ENCODE measurements around the gene TET2. TPM values are rescaled to one million over a fixed set of nuclear protein-coding genes. Genes with fewer than 3 reads are reported as not detected.

The TET2 gene
- total RNA-seq, 2 donors from 2014 or later = 41.1 to 53.2 TPM

GRCh38 chr4:105179539-105180401, 33.1 kb downstream of the TET2 start:
- no peak overlapping the region for H3K27ac Mint-ChIP-seq

GRCh38 chr4:105181259-105181658, 34.6 kb downstream of the TET2 start:
- H3K9me3 ChIP-seq (ENCODE audit: control insufficient read depth, low read length, poor library complexity, severe bottlenecking) = no peaks in the 10 kb centered on the region
- peaks cover 5% of the 10 kb centered on the region for H3K36me3 Mint-ChIP-seq (ENCODE audit: low read depth)
- no peaks in the 10 kb centered on the region for H3K27me3 Mint-ChIP-seq
- no peak overlapping the region for H3K27ac Mint-ChIP-seq
- H3K4me3 Mint-ChIP-seq = no peak overlapping the region
- no peak for DNase-seq
- peaks cover 22% of the 10 kb centered on the region for H3K4me1 Mint-ChIP-seq
- no peak for ATAC-seq

More at GRCh38 chr4:105179539-105180401, 33.1 kb downstream of the TET2 start:
- no peaks in the 10 kb centered on the region for H3K27me3 Mint-ChIP-seq
- DNase-seq (no peak), ATAC-seq (no peak)
- no peak overlapping the region for H3K4me3 Mint-ChIP-seq
- H3K36me3 Mint-ChIP-seq (ENCODE audit: low read depth) = peaks cover 5% of the 10 kb centered on the region
- H3K9me3 ChIP-seq (ENCODE audit: control insufficient read depth, low read length, poor library complexity, severe bottlenecking) = no peaks in the 10 kb centered on the region
- peaks cover 19% of the 10 kb centered on the region for H3K4me1 Mint-ChIP-seq

GRCh38 chr4:105182211-105182610, 35.5 kb downstream of the TET2 start:
- no peak for ATAC-seq
- Mint-ChIP-seq H3K4me3 (no peak overlapping the region), H3K27me3 (no peaks in the 10 kb centered on the region), H3K4me1 (peaks cover 23% of the 10 kb centered on the region), H3K36me3 (ENCODE audit: low read depth) (peaks cover 5% of the 10 kb centered on the region), H3K27ac (no peak overlapping the region)
- no peak for DNase-seq
- no peaks in the 10 kb centered on the region for H3K9me3 ChIP-seq (ENCODE audit: control insufficient read depth, low read length, poor library complexity, severe bottlenecking)

GRCh38 chr4:105184316-105184980, 37.8 kb downstream of the TET2 start:
- no peak overlapping the region for H3K4me3 Mint-ChIP-seq
- peaks cover 28% of the 10 kb centered on the region for H3K4me1 Mint-ChIP-seq
- no peaks in the 10 kb centered on the region for H3K9me3 ChIP-seq (ENCODE audit: control insufficient read depth, low read length, poor library complexity, severe bottlenecking)
- ATAC-seq = no peak
- peak overlapping the region; percentile 44 for H3K27ac Mint-ChIP-seq
- H3K36me3 Mint-ChIP-seq (ENCODE audit: low read depth) = peaks cover 5% of the 10 kb centered on the region
- no peak for DNase-seq
- no peaks in the 10 kb centered on the region for H3K27me3 Mint-ChIP-seq

GRCh38 chr4:105186701-105187161, 40.1 kb downstream of the TET2 start:
- Mint-ChIP-seq H3K4me1 (peaks cover 36% of the 10 kb centered on the region), H3K27ac (no peak overlapping the region), H3K4me3 (no peak overlapping the region), H3K36me3 (ENCODE audit: low read depth) (peaks cover 6% of the 10 kb centered on the region), H3K27me3 (no peaks in the 10 kb centered on the region)
- ATAC-seq (no peak), DNase-seq (no peak)
- no peaks in the 10 kb centered on the region for H3K9me3 ChIP-seq (ENCODE audit: control insufficient read depth, low read length, poor library complexity, severe bottlenecking)

- DNase-seq = no peak
- H3K27ac Mint-ChIP-seq = peak overlapping the region; percentile 32
- H3K27me3 Mint-ChIP-seq = no peaks in the 10 kb centered on the region
- ATAC-seq = no peak
- peaks cover 33% of the 10 kb centered on the region for H3K4me1 Mint-ChIP-seq
- no peaks in the 10 kb centered on the region for H3K9me3 ChIP-seq (ENCODE audit: control insufficient read depth, low read length, poor library complexity, severe bottlenecking)
- H3K4me3 Mint-ChIP-seq = no peak overlapping the region
- H3K36me3 Mint-ChIP-seq (ENCODE audit: low read depth) = peaks cover 6% of the 10 kb centered on the region
Measured at GRCh38 chr4:105189855-105190650, 43.4 kb downstream of the TET2 start.

GRCh38 chr4:105191621-105192210, 45.0 kb downstream of the TET2 start:
- no peaks in the 10 kb centered on the region for H3K9me3 ChIP-seq (ENCODE audit: control insufficient read depth, low read length, poor library complexity, severe bottlenecking)
- H3K36me3 Mint-ChIP-seq (ENCODE audit: low read depth) = peaks cover 9% of the 10 kb centered on the region
- peaks cover 39% of the 10 kb centered on the region for H3K4me1 Mint-ChIP-seq
- H3K27ac Mint-ChIP-seq = peak overlapping the region; percentile 4
- ATAC-seq = peak; percentile 28
- H3K4me3 Mint-ChIP-seq = peak overlapping the region; percentile 43
- no peak for DNase-seq
- H3K27me3 Mint-ChIP-seq = no peaks in the 10 kb centered on the region

GRCh38 chr4:105192474-105192873, 45.8 kb downstream of the TET2 start:
- Mint-ChIP-seq H3K27ac (peak overlapping the region; percentile 4), H3K36me3 (ENCODE audit: low read depth) (peaks cover 9% of the 10 kb centered on the region), H3K4me3 (no peak overlapping the region), H3K27me3 (no peaks in the 10 kb centered on the region), H3K4me1 (peaks cover 41% of the 10 kb centered on the region)
- DNase-seq (no peak), ATAC-seq (no peak)
- no peaks in the 10 kb centered on the region for H3K9me3 ChIP-seq (ENCODE audit: control insufficient read depth, low read length, poor library complexity, severe bottlenecking)

- ATAC-seq (no peak), DNase-seq (no peak)
- H3K27me3 Mint-ChIP-seq = no peaks in the 10 kb centered on the region
- no peaks in the 10 kb centered on the region for H3K9me3 ChIP-seq (ENCODE audit: control insufficient read depth, low read length, poor library complexity, severe bottlenecking)
- H3K4me1 Mint-ChIP-seq = peaks cover 39% of the 10 kb centered on the region
- no peak overlapping the region for H3K4me3 Mint-ChIP-seq
- peaks cover 9% of the 10 kb centered on the region for H3K36me3 Mint-ChIP-seq (ENCODE audit: low read depth)
- peak overlapping the region; percentile 61 for H3K27ac Mint-ChIP-seq
Measured at GRCh38 chr4:105192910-105193309, 46.2 kb downstream of the TET2 start.

GRCh38 chr4:105193536-105193935, 46.9 kb downstream of the TET2 start:
- ATAC-seq (no peak), DNase-seq (no peak)
- Mint-ChIP-seq H3K4me1 (peaks cover 36% of the 10 kb centered on the region), H3K27me3 (no peaks in the 10 kb centered on the region), H3K27ac (peak overlapping the region; percentile 61), H3K36me3 (ENCODE audit: low read depth) (peaks cover 9% of the 10 kb centered on the region), H3K4me3 (no peak overlapping the region)
- no peaks in the 10 kb centered on the region for H3K9me3 ChIP-seq (ENCODE audit: control insufficient read depth, low read length, poor library complexity, severe bottlenecking)

GRCh38 chr4:105194328-105195231, 47.9 kb downstream of the TET2 start:
- H3K4me1 Mint-ChIP-seq = peaks cover 33% of the 10 kb centered on the region
- no peak overlapping the region for H3K27ac Mint-ChIP-seq
- no peaks in the 10 kb centered on the region for H3K9me3 ChIP-seq (ENCODE audit: control insufficient read depth, low read length, poor library complexity, severe bottlenecking)
- no peak for ATAC-seq
- H3K4me3 Mint-ChIP-seq = no peak overlapping the region
- H3K36me3 Mint-ChIP-seq (ENCODE audit: low read depth) = peaks cover 9% of the 10 kb centered on the region
- no peaks in the 10 kb centered on the region for H3K27me3 Mint-ChIP-seq
- no peak for DNase-seq

- Mint-ChIP-seq H3K36me3 (ENCODE audit: low read depth) (peaks cover 7% of the 10 kb centered on the region), H3K27ac (no peak overlapping the region), H3K4me1 (peaks cover 23% of the 10 kb centered on the region), H3K4me3 (no peak overlapping the region), H3K27me3 (no peaks in the 10 kb centered on the region)
- ATAC-seq = peak; percentile 60
- no peak for DNase-seq
- no peaks in the 10 kb centered on the region for H3K9me3 ChIP-seq (ENCODE audit: control insufficient read depth, low read length, poor library complexity, severe bottlenecking)
Measured at GRCh38 chr4:105196523-105197145, 50.0 kb downstream of the TET2 start.

Data from T-helper 17 cell (primary cell).